CD1c-positive myeloid dendritic cell (primary cell): ENCODE measurements around the gene TMEM54.

ENCODE experiments used
- DNase-seq: peaks from one replicate; pipeline ENCODE4 v3.0.0-alpha.2; 2016; ENCODE audit errors: extremely low spot score

TMEM54 gene

GRCh38 chr1:32881871-32882850, 19.0 kb downstream of the TMEM54 start:
- no peak for DNase-seq

GRCh38 chr1:32881291-32881690, 19.9 kb downstream of the TMEM54 start:
- no peak for DNase-seq

- DNase-seq = no peak
Measured at GRCh38 chr1:32878637-32879041, 22.6 kb downstream of the TMEM54 start.

- DNase-seq = no peak
Measured at GRCh38 chr1:32878183-32878582, 23.0 kb downstream of the TMEM54 start.

- DNase-seq = no peak
Measured at GRCh38 chr1:32877211-32878110, 23.7 kb downstream of the TMEM54 start.

- DNase-seq = peak; percentile 77
Measured at GRCh38 chr1:32876341-32877210, 24.6 kb downstream of the TMEM54 start.

- no peak for DNase-seq
Measured at GRCh38 chr1:32874860-32875752, 26.1 kb downstream of the TMEM54 start.

- DNase-seq = no peak
Measured at GRCh38 chr1:32873484-32873883, 27.7 kb downstream of the TMEM54 start.

GRCh38 chr1:32872192-32872460, 29.1 kb downstream of the TMEM54 start:
- no peak for DNase-seq

GRCh38 chr1:32871364-32872191, 29.6 kb downstream of the TMEM54 start:
- no peak for DNase-seq

- DNase-seq = no peak
Measured at GRCh38 chr1:32870615-32871363, 30.4 kb downstream of the TMEM54 start, which contains the start of gene FNDC5. TSS of gene FNDC5 (minus strand) at chr1:32870912.

- DNase-seq = no peak
Measured at GRCh38 chr1:32869923-32870614, 31.1 kb downstream of the TMEM54 start.

- DNase-seq = no peak
Measured at GRCh38 chr1:32868806-32869455, 32.3 kb downstream of the TMEM54 start.

GRCh38 chr1:32868085-32868484, 33.1 kb downstream of the TMEM54 start:
- no peak for DNase-seq

- no peak for DNase-seq
Measured at GRCh38 chr1:32867671-32868070, 33.5 kb downstream of the TMEM54 start.

GRCh38 chr1:32867151-32867550, 34.0 kb downstream of the TMEM54 start:
- DNase-seq = no peak

GRCh38 chr1:32865639-32866405, 35.4 kb downstream of the TMEM54 start:
- no peak for DNase-seq
